Activated CD8-positive, alpha-beta memory T cell treated with anti-CD3 and anti-CD28 coated beads, Interleukin-2, amount 50 U/mL, for 1 hour (primary cell): ENCODE results near the gene RAB4B.
"Not testable (repeated sequence)": the region's sequence is repeated elsewhere in the genome, so short reads cannot be mapped to it uniquely, and the experiment has no call there.

Experiments
- DNase-seq: peaks from one replicate; pipeline ENCODE4 v3.0.0-alpha.2; 2020; ENCODE audit errors: extremely low read depth

The RAB4B gene

DNA sequence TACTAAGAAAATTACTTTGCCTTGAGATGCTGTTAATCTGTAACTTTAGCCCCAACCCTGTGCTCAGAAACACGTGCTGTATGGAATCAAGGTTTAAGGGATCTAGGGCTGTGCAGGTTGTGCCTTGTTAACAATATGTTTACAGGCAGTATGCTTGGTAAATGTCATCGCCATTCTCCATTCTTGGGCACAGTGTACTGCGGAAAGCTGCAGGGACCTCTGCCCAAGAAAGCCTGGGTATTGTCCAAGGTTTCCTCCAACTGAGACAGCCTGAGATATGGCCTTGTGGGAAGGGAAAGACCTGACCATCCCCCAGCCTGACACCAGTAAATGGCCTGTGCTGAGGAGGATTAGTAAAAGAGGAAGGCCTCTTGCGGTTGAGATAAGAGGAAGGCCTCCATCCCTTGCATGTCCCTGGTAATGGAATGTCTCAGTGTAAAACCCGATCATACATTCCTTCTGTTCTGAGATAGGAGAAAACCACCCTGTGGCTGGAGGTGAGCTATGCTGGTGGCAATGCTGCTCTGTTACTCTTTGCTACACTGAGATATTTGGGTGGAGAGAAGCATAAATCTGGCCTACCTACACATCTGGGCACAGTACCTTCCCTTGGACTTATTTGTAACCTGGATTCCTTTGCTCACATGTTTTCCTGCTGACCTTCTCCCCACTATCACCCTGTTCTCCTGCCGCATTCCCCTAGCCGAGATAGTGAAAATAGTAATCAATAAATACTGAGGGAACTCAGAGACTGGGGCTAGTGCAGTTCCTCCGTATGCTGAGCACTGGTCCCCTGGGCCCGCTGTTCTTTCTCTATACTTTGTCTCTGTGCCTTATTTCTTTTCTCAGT lies 44.9 kb downstream of the RAB4B start:
- DNase-seq: not testable (repeated sequence)

DNA sequence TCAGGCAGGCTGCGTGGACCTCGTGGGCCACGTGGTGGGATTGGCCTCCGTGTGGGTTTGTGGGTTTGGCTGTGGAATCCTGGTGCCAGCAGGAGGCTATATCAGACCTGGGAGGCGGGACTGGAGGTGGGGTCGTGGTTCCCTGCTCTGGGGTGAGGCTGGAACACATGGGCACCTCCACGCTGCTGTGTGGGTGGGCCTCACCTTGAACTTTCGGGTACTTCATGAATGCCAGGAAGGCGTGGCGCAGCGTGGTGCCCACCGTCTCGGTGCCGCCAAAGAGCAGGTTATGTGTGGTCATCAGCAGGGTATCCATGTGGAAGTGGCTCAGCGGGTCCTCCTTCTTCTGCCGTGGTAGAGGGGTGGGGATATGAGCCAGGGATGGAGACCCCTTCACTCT lies 46.9 kb downstream of the RAB4B start:
- not testable (repeated sequence) for DNase-seq

- not testable (repeated sequence) for DNase-seq
Measured at GRCh38 chr19:40825460-40826095, 47.5 kb downstream of the RAB4B start.

- DNase-seq: not testable (repeated sequence)
Measured at GRCh38 chr19:40826312-40826698, 48.3 kb downstream of the RAB4B start.

GRCh38 chr19:40826699-40827385 lies 48.8 kb downstream of the RAB4B start:
- DNase-seq: peak; percentile 68

DNA sequence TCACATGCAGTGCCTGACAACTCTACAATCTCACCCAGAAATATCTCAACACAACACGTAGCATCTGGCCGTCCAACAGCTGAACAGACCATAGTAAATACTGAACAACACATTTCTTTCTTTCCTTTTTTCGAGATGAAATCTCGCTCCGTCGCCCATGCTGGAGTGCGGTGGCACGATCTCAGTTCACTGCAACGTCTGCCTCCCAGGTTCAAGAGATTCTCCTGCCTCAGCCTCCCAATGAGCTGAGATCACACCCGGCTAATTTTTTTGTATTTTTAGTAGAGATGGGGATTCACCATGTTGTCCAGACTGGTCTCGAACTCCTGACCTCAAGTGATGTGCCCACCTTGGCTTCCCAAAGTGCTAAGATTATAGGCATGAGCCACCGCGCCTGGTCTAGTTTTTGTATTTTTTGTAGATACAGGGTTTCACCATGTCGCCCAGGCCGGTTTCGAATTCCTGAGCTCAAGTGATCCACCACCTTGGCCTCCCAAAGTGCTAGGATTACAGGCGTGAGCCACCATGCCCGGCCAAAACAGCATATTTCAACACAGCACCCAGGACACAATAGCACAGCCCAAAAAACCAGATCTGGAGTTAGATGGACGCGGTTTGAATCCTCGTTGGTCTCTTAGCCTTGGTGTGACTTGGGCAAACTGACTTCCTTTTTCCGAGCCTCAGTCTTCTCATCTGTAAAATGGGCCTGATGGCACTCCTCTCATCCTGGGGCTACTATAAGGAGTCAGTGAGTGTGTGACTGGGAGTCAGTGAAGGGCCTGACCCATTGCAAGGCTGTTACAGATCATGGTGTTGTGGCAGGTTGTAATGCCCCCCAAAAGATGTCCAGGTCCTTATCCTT lies 49.6 kb downstream of the RAB4B start:
- no peak for DNase-seq

DNA sequence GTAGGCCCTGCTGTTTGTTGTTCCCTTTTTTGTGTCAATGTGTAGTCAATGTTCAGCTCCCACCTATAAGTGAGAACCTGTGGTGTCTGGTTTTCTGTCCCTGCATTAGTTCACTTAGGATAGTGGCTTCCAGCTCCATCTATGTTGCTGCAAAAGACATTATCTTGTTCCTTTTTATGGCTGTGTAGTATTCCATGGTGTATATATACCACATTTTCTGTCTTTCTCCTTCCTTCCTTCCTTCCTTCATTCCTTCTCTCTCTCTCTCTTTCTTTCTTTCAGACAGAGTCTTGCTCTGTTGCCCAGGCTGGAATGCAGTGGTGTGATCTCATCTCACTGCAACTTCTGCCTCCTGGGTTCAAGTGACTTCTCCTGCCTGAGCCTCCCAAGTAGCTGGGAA lies 51.2 kb downstream of the RAB4B start:
- no peak for DNase-seq

DNA sequence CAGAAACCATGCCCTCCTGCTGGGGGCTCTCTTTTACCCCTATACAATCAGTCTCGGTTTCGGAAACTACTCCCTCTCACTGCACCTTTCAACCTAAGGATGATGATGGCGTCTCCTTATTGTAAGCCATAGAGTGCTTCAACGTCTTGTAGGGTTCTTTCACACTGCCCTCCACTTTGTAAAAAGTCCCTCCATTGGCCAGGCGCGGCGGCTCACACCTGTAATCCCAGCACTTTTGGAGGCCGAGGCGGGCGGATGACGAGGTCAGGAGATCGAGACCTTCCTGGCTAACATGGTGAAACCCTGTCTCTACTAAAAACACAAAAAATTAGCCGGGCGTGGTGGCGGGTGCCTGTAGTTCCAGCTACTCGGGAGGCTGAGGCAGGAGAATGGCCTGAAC lies 52.7 kb downstream of the RAB4B start:
- DNase-seq: not testable (repeated sequence)

DNA sequence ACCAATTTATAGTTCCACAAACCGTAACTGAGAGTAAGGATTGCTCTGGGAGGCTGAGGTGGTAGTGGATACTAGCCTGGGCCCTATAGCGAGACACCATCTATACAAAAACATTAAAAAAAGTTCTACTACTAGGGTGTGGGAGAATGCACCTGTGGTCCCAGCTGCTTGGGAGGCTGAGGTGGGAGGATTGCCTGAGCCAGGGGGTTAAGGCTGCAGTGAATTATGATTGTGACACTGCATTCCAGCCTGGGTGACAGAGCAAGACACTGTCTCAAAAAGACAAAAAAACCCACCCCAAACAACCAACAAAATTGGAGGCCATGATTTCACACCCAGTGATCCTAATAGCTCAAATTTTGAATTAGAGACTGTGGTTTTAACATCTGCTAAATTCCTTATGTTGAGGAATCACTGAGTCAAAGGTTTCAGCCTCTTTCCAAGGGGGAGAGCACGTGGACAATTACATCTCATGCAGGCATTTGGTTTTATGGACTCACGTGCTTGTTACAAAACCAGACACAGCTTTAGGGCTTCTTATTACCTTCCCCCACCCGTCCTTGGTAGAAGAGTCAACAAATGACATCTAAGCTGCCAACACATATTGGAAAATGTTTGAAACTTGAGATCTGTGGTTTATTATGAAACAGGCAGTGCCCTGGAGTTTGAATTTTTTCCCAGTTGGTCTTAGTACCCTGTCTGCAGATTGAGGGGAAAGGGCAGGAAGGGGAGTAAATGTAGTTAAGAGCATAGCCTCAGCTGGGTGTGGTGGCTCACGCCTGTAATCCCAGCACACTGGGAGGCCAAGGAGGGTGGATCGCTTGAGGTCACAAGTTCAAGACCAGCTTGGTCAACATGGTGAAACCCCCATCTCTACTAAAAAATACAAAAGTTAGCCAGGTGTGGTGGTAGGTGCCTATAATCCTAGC lies 53.7 kb downstream of the RAB4B start:
- DNase-seq: no peak

DNA sequence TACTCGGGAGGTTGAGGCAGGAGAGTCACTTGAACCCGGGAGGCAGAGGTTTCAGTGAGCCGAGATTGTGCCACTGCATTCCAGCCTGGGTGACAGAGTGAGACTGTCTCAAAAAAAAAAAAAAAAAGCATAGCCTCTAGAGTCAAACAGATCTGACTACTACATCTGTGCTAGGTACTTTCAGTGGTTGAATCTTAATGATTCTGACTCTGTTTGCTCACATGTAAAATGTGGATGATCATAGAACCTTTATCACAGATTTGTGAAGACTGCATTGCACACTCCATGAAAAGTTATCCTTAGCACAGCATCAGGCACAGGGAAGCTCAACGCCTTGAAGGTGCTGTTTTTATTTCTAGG lies 54.4 kb downstream of the RAB4B start:
- DNase-seq: not testable (repeated sequence)

- not testable (repeated sequence) for DNase-seq
Measured at GRCh38 chr19:40833728-40834533, 55.9 kb downstream of the RAB4B start.

- DNase-seq: no peak
Measured at GRCh38 chr19:40836754-40837429, 58.8 kb downstream of the RAB4B start.

GRCh38 chr19:40838477-40838876 lies 60.4 kb downstream of the RAB4B start:
- not testable (repeated sequence) for DNase-seq

DNA sequence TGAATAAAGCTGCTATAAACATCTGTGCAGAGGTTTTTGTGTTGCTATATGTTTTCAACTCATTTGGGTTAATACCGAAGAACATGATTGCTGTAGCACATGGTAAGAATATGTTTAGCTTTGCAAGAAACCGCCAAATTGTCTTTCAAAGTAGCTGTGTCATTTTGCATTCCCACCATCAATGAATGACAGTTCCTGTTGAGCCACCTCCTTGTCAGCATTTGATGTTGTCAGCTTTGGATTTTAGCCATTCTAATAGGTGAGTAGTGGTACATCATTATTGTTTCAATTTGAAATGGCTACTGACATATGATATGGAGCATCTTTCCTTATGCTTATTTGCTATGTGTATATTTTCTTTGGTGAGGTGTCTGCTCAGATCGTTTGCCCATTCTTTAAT lies 64.0 kb downstream of the RAB4B start:
- not testable (repeated sequence) for DNase-seq

DNA sequence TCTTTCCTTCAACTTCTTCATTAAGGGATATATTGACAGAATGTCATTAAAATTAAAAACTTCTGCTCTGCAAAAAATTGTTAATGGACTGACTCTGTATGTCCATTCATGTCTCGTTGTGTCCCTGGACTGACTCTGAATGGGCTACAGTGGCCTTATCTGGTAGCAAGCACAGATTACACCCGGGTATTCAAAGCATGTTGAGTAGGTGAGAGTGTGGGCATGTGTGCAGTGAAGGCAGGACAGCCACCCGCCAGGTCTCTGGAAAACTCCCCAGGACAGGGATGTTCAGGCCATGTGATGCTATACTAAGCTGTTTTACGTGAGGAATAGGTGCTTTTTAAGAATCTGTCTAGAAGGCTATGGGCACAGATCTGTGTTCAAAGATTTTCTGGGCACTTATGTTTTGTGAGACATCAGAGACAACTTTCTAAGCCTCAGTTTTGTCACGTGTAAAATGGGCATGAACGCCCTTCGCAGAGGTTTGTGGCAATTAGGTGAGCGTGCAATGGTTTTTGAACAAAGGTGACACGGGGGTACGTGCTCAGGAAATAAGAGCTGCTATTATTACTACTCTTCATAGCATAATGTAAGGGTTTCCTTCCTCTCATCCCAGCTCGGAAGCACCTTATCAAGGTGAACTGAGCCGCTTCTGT lies 65.1 kb downstream of the RAB4B start:
- DNase-seq: not testable (repeated sequence)

DNA sequence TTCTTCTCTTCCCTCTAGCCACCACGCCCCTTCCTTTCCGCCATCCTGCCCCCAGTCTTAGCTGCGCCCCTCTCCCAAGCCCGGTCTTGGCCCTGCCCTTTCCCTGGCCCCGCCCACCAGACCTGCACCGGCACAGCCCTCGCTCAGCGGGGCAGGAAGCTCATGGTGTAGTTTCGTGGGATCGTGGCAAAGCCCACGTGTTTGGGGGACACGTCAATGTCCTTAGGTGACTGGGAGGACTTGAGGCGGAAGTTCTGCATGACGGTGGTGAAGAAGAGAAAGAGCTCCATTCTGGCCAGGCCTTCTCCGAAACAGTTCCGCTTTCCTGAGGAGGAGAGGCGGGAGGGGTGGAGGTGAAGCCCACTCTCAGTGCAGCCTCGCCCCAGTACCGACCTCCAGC lies 65.6 kb downstream of the RAB4B start:
- DNase-seq: peak; percentile 62
